GM18519 (cell line): ENCODE data around the gene LETM1.

Experiments
- ATAC-seq: cut with Tn5 transposase; IDR thresholded peaks from one replicate; pipeline ENCODE4 v1.9.1; 2021; ENCODE audit warnings: mild to moderate bottlenecking, moderate library complexity; ENCODE audit not compliant: unreplicated experiment, low FRiP score

Gene LETM1

DNA sequence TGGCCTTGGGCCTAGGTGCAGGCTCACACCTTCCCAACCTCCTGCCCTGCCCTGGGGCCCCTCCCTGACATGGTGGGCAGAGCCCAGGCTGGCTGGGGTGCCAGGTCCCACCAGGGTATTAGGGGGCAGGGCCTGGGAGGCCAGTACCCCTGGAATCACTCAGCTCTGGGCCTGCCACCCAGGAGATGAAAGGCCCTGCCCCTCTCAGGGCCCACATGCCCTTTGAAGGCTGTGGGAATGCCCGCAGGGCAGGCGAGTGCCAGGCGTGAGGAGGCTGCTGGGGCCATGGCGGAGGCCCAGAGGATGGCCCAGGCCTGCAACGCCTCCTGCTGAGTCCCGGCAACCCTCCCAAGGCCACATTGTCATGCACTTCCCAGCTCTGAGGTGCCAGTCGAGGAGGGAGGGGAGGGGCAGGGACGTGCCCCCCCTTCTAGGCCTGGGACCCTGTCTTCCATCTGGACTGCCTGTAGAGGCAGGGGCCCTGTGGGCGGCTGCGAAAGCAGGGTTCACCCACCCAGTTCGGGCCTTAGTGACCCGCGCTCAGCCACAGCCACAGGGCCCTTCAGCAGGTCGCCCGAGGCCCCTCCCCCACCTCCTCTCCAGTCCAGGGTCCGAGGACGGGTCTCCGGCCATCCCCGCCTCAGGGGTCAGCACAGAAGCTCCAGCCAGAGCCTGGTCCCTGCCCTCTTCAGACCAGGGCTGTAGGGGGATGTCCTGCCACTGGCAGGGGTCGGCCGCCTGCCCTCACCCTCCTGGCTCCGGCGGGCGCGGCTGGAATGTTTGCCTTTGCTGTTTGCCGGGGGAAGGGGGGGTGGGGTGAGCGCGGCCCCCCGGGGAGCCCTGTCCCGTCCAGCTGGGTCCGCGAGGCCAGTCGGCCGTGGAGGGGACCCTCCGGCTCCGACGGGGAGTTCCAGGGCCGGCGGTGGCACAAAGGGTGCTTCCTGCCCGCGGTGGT lies 89.6 kb downstream of the LETM1 start:
- ATAC-seq = no peak

- no peak for ATAC-seq
Measured at GRCh38 chr4:1765409-1766072, 90.4 kb downstream of the LETM1 start.

DNA sequence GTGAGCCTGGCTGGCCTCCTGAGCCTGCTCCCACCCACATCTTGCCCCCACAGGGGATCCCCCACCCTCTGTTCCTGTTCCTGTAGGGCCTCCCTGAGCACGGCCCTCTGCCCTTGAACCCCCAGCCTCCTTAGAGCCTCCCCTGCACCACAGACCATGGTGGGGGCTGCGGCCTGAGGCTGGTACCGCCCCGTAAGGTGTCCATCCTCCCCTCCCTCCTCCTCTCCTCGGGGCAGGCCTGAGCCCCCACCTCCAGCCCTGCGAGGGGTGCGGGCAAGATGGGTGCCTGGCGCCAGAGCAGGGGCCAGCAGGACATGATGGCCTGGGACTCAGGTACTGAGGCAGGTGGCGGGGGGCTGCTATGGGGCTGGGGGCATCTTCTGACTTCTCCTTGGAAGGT lies 91.3 kb downstream of the LETM1 start:
- no peak for ATAC-seq

- no peak for ATAC-seq
Measured at GRCh38 chr4:1763550-1764080, 92.3 kb downstream of the LETM1 start.

DNA sequence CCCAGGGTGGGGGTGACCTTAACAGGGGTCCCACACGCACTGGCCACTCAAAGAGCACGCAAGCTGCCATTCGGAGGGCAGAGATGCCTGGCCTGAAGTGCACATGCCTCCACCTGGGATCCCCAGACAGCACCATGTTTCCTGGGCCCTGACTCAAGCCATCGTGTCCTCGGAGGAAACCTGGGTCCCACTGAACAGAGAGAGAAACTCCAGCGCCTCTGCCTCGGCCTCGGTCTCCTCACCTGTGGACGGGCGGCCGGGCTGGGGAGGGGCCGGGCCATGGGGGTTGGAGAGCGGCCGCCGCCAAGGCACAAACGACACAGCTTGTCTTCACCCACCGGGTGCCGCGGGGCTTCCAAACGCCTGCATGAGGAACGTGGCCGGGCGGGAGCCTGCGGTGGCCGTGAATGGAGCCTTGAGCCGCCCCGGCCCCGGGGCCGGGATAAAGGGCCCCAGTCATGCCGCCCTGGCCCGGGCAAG lies 92.8 kb downstream of the LETM1 start:
- no peak for ATAC-seq

GRCh38 chr4:1762264-1763010 lies 93.5 kb downstream of the LETM1 start:
- no peak for ATAC-seq
